Measurements from ENCODE around the gene SLC6A3. TPM values are rescaled to one million over a fixed set of nuclear protein-coding genes. Genes with fewer than 3 reads are reported as not detected.

SLC6A3 gene
- total RNA-seq, 1 donor from 2014 or later: not detected

DNA sequence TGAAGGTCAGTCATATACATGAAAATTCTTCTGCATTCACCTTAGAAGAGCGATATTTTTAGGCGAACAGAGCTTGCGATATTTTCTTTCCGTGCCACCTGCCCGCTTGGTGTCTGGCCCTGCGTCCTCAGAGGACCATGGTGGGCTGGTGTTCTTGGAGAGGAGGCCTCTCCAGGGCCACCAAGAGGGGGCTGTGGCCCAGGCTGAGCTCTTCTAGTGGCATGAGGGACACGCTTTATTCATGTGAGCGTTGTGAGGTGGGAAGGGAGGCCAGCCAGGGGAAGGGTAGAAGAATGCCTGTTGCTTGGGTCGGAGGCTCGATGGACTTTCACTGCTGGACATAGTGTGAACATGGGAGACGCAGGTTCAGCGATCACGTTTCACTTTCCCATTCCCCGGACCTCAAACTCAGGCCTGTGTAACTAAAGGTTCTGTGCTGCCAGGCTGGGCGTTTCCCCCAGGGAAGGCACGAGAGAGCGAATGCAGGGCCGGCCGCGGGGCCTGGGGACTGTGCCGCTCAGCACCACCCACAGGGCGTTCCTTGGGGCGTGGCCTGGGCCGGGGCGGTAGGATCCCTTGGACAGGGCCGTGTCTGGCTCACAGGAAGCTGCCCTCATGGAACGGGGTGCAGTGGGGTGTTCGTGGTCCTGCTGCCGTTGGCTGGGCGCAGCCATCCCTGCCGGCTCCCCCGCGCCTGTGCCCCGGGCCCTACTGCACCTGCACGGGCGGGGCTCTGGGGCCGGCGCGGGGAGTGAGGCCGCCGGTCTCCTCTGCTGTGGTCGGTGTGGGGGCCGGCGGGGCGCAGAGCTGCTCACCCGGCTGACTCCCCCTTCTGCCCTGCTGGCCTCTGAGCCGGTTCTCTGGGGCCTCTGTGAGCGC is 59.6 kb downstream of the SLC6A3 start:
- TF ChIP-seq CTCF (conservative IDR thresholded peaks at IDR 0.05; ENCODE audit: low read depth, low read length): no peak
- no peak for DNase-seq (ENCODE audit: low read depth)
- peak overlapping the region; percentile 65 for H3K4me3 ChIP-seq (ENCODE audit: low read depth, low read length)

GRCh38 chr5:1384521-1384920 is 60.7 kb downstream of the SLC6A3 start:
- DNase-seq (ENCODE audit: low read depth): no peak
- H3K4me3 ChIP-seq (ENCODE audit: low read depth, low read length): no peak overlapping the region
- TF ChIP-seq CTCF (conservative IDR thresholded peaks at IDR 0.05; ENCODE audit: low read depth, low read length): no peak

- DNase-seq (ENCODE audit: low read depth): no peak
- H3K4me3 ChIP-seq (ENCODE audit: low read depth, low read length): no peak overlapping the region
- no peak for TF ChIP-seq CTCF (conservative IDR thresholded peaks at IDR 0.05; ENCODE audit: low read depth, low read length)
Measured at GRCh38 chr5:1383886-1384401, 61.3 kb downstream of the SLC6A3 start.

GRCh38 chr5:1383344-1383743 is 61.9 kb downstream of the SLC6A3 start:
- no peak overlapping the region for H3K4me3 ChIP-seq (ENCODE audit: low read depth, low read length)
- no peak for TF ChIP-seq CTCF (conservative IDR thresholded peaks at IDR 0.05; ENCODE audit: low read depth, low read length)
- no peak for DNase-seq (ENCODE audit: low read depth)

GRCh38 chr5:1382248-1382700 is 63.0 kb downstream of the SLC6A3 start:
- no peak for TF ChIP-seq CTCF (conservative IDR thresholded peaks at IDR 0.05; ENCODE audit: low read depth, low read length)
- H3K4me3 ChIP-seq (ENCODE audit: low read depth, low read length): no peak overlapping the region
- DNase-seq (ENCODE audit: low read depth): no peak

GRCh38 chr5:1381370-1382247 is 63.6 kb downstream of the SLC6A3 start:
- no peak overlapping the region for H3K4me3 ChIP-seq (ENCODE audit: low read depth, low read length)
- DNase-seq (ENCODE audit: low read depth): no peak
- no peak for TF ChIP-seq CTCF (conservative IDR thresholded peaks at IDR 0.05; ENCODE audit: low read depth, low read length)
